ENCODE measurements around the gene MELTF.
A peak's percentile ranks its signal among the peaks of the same experiment; 100 is the strongest.

Gene MELTF

GRCh38 chr3:197008436-197009209, 21.0 kb downstream of the MELTF start:
- no peak for DNase-seq

- DNase-seq: no peak
Measured at GRCh38 chr3:197007953-197008352, 21.7 kb downstream of the MELTF start.

GRCh38 chr3:197007296-197007940, 22.2 kb downstream of the MELTF start:
- DNase-seq: no peak

- DNase-seq: no peak
Measured at GRCh38 chr3:197006860-197007259, 22.8 kb downstream of the MELTF start.

- no peak for DNase-seq
Measured at GRCh38 chr3:197006446-197006845, 23.2 kb downstream of the MELTF start.

GRCh38 chr3:197003461-197004385, 25.9 kb downstream of the MELTF start:
- DNase-seq: peak; percentile 44

- DNase-seq: peak; percentile 83
Measured at GRCh38 chr3:197002701-197003454, 26.7 kb downstream of the MELTF start.

- peak; percentile 38 for DNase-seq
Measured at GRCh38 chr3:197001972-197002700, 27.5 kb downstream of the MELTF start.

GRCh38 chr3:197001106-197001971, 28.3 kb downstream of the MELTF start:
- DNase-seq: no peak

- no peak for DNase-seq
Measured at GRCh38 chr3:197000211-197000610, 29.4 kb downstream of the MELTF start.

- DNase-seq: no peak
Measured at GRCh38 chr3:196998966-196999760, 30.5 kb downstream of the MELTF start.

- peak; percentile 22 for DNase-seq
Measured at GRCh38 chr3:196997311-196997710, 32.3 kb downstream of the MELTF start.

GRCh38 chr3:196996454-196997265, 33.0 kb downstream of the MELTF start:
- peak; percentile 27 for DNase-seq

- DNase-seq: peak; percentile 17
Measured at GRCh38 chr3:196995646-196996355, 33.8 kb downstream of the MELTF start.

GRCh38 chr3:196995027-196995426, 34.6 kb downstream of the MELTF start:
- DNase-seq: no peak

GRCh38 chr3:196994056-196994455, 35.6 kb downstream of the MELTF start:
- peak; percentile 19 for DNase-seq

GRCh38 chr3:196992461-196993065, 37.1 kb downstream of the MELTF start:
- peak; percentile 26 for DNase-seq
